Type B pancreatic cell (in vitro differentiated cells): ENCODE data around the gene TLR6. TPM values are rescaled to one million over a fixed set of nuclear protein-coding genes. Genes with fewer than 3 reads are reported as not detected.

ENCODE experiments used
- DNase-seq: peaks from one replicate; pipeline ENCODE4 v3.0.0; 2021; ENCODE audit warnings: mixed read lengths; ENCODE audit not compliant: unreplicated experiment; ENCODE audit errors: extremely low spot score
- H3K27ac Mint-ChIP-seq: 2 replicates; pipeline ENCODE4 v1.8.0; 2021; ENCODE audit warnings: mild to moderate bottlenecking, mixed read lengths
- H3K27me3 Mint-ChIP-seq: 2 replicates; pipeline ENCODE4 v1.8.0; 2021; ENCODE audit warnings: mixed read lengths
- H3K36me3 Mint-ChIP-seq: 2 replicates; pipeline ENCODE4 v1.8.0; 2021; ENCODE audit warnings: mixed read lengths
- H3K4me1 Mint-ChIP-seq: one replicate; pipeline ENCODE4 v1.8.0; 2021; ENCODE audit warnings: mixed read lengths; ENCODE audit not compliant: unreplicated experiment
- H3K4me3 Mint-ChIP-seq: 2 replicates; pipeline ENCODE4 v1.8.0; 2021; ENCODE audit warnings: mild to moderate bottlenecking, mixed read lengths
- H3K9me3 Mint-ChIP-seq: 2 replicates; pipeline ENCODE4 v1.8.0; 2021; ENCODE audit warnings: mixed read lengths
- total RNA-seq: library from RNA; stranded (reverse); gene quantifications from 2 replicates; pipeline ENCODE4 v1.2.1, GENCODE V29; 2021; ENCODE audit warnings: low replicate concordance
- TF ChIP-seq, protein P1 (sequence below): fragments of 200-600 bp; sonication (generic); conservative IDR thresholded peaks from 2 replicates; pipeline ENCODE4 v1.5.0; 2021; ENCODE audit warnings: antibody characterized with exemption, mild to moderate bottlenecking

The TLR6 gene
- total RNA-seq, 1 donor from 2014 or later, result 0.56 TPM

DNA sequence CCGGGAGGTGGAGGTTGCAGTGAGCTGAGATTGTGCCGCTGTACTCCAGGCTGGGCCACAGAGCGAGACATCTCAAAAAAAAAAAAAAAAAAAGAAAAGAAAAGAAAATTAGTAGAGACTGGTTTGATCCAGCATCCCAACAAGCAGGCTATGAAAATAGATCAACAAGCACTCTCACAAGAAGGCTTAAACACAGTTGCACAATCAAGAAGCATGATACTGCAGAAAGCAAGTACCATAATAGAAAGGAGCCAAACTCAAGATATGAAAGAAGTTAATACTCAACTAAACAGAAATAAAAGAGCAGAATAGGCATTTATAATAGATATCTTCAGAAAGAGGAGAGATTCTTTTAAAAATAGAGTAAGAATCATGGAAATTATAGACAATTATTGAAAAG lies 10.6 kb downstream of the TLR6 start:
- Mint-ChIP-seq H3K27me3 (no peaks in the 10 kb centered on the region), H3K4me1 (no peaks in the 10 kb centered on the region), H3K27ac (no peak overlapping the region), H3K4me3 (no peak overlapping the region), H3K36me3 (no peaks in the 10 kb centered on the region), H3K9me3 (peaks cover 12% of the 10 kb centered on the region)
- no peak for DNase-seq
- TF ChIP-seq, protein P1, sequence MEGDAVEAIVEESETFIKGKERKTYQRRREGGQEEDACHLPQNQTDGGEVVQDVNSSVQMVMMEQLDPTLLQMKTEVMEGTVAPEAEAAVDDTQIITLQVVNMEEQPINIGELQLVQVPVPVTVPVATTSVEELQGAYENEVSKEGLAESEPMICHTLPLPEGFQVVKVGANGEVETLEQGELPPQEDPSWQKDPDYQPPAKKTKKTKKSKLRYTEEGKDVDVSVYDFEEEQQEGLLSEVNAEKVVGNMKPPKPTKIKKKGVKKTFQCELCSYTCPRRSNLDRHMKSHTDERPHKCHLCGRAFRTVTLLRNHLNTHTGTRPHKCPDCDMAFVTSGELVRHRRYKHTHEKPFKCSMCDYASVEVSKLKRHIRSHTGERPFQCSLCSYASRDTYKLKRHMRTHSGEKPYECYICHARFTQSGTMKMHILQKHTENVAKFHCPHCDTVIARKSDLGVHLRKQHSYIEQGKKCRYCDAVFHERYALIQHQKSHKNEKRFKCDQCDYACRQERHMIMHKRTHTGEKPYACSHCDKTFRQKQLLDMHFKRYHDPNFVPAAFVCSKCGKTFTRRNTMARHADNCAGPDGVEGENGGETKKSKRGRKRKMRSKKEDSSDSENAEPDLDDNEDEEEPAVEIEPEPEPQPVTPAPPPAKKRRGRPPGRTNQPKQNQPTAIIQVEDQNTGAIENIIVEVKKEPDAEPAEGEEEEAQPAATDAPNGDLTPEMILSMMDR, result no peak

DNA sequence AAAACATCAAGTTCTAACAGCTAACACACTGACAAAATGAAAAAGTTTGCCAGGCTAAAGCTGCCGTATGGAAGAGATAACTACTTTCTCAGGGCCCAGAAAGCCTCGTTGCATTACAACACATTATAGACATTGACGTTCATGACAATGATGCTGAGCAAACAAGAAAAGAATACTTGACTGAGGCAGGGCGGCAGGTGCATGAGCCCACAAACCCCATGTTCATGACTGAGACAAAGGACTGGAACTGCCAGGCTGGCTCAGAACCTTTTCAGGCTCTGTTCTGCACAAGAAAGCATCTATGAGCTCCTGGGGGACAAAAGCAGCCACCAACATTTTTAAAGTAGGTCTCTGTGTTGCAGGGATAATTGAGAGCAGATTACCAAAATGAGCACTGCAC lies 13.6 kb downstream of the TLR6 start:
- Mint-ChIP-seq H3K27me3 (no peaks in the 10 kb centered on the region), H3K4me3 (no peak overlapping the region), H3K4me1 (no peaks in the 10 kb centered on the region), H3K36me3 (no peaks in the 10 kb centered on the region), H3K9me3 (peaks cover 6% of the 10 kb centered on the region), H3K27ac (no peak overlapping the region)
- TF ChIP-seq, protein P1, result no peak
- DNase-seq, result no peak

GRCh38 chr4:38837849-38838248 lies 18.8 kb downstream of the TLR6 start:
- H3K9me3 Mint-ChIP-seq, result peaks cover 6% of the 10 kb centered on the region
- DNase-seq, result no peak
- H3K4me1 Mint-ChIP-seq, result no peaks in the 10 kb centered on the region
- no peak overlapping the region for H3K27ac Mint-ChIP-seq
- H3K4me3 Mint-ChIP-seq, result no peak overlapping the region
- TF ChIP-seq, protein P1, result no peak
- H3K27me3 Mint-ChIP-seq, result no peaks in the 10 kb centered on the region
- no peaks in the 10 kb centered on the region for H3K36me3 Mint-ChIP-seq

DNA sequence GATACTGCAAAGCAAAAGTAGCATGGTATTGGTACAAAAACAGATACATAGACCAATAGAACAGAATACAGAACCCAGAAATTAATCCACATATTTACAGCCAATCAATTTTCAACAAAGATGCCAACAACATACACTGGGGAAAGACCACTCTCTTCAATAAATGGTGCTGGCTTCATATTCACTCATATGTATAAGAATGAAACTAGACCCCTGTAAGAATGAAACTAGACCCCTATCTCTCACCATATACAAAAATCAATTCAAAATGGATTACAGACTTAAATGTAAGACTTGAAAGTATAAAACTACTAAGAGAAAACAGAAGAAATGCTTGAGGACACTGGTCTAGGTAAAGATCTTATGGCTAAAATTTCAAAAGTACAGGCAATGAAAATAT lies 19.3 kb downstream of the TLR6 start:
- Mint-ChIP-seq H3K4me1 (no peaks in the 10 kb centered on the region), H3K9me3 (peaks cover 6% of the 10 kb centered on the region), H3K27me3 (no peaks in the 10 kb centered on the region), H3K36me3 (no peaks in the 10 kb centered on the region), H3K4me3 (no peak overlapping the region), H3K27ac (no peak overlapping the region)
- TF ChIP-seq, protein P1, result no peak
- no peak for DNase-seq

DNA sequence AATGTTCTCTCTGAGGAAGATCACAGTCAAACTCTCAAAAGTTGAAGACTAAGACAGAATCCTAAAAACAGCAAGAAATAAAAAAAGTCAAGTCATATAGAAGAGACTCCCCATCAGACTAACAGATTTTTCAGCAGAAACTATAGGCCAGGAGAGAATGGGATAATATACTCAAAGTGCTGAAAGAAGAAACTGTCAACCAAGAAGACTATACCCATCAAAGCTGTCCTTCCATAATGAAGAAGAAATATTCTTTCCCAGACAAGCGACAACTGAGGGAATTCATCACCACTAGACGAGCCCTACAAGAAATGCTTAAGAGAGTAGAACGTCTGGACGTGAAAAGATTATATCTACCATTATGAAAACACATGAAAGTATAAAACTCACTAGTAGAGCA lies 22.0 kb downstream of the TLR6 start:
- Mint-ChIP-seq H3K27me3 (no peaks in the 10 kb centered on the region), H3K9me3 (peaks cover 6% of the 10 kb centered on the region), H3K4me1 (no peaks in the 10 kb centered on the region), H3K4me3 (no peak overlapping the region), H3K36me3 (no peaks in the 10 kb centered on the region), H3K27ac (no peak overlapping the region)
- TF ChIP-seq, protein P1, result no peak
- no peak for DNase-seq
